Upper lobe of left lung (tissue), 6 donors: ENCODE measurements around the gene ZNF627. TPM values are rescaled to one million over a fixed set of nuclear protein-coding genes. Genes with fewer than 3 reads are reported as not detected.
"Not testable (repeated sequence)": the region's sequence is repeated elsewhere in the genome, so short reads cannot be mapped to it uniquely, and the experiment has no call there.

Experiments used
- ATAC-seq, 2 donors: fragments of 200-7000 bp; cut with Tn5 transposase; one replicate each; pipeline ENCODE4 v1.9.1; 2022; ENCODE audit warnings: mild to moderate bottlenecking in 2 of 2, moderate library complexity in 2 of 2; ENCODE audit not compliant: low FRiP score in 2 of 2
- DNase-seq, 2 donors: peaks; one replicate each; pipeline ENCODE4 v3.0.0-alpha.2; 2019 to 2020
- H3K27ac ChIP-seq, 4 donors: fragments of 200-600 bp; sonication (generic); one replicate each; pipeline ENCODE4 v1.5.1; 2016 to 2019
- H3K27me3 ChIP-seq, 4 donors: fragments of 200-600 bp; sonication (generic); one replicate each; pipeline ENCODE4 v1.5.1; 2017 to 2019
- H3K36me3 ChIP-seq, 4 donors: fragments of 200-600 bp; sonication (generic); one replicate each; pipeline ENCODE4 v1.5.1; 2016 to 2019
- H3K4me1 ChIP-seq, 4 donors: fragments of 200-600 bp; sonication (generic); one replicate each; pipeline ENCODE4 v1.5.1; 2018 to 2019
- H3K4me3 ChIP-seq, 4 donors: fragments of 200-600 bp; sonication (generic); one replicate each; pipeline ENCODE4 v1.5.1; 2017 to 2019; ENCODE audit warnings: mild to moderate bottlenecking in 2 of 4, moderate library complexity in 1 of 4
- H3K9me3 ChIP-seq, 4 donors: fragments of 200-600 bp; sonication (generic); one replicate each; pipeline ENCODE4 v1.5.1; 2018 to 2019
- CTCF ChIP-seq, 6 experiments: fragments of 450-650 bp in 4 of 6; fragments of 200-600 bp in 2 of 6; sonication (generic) in 2 of 6; IDR thresholded peaks; one replicate each; pipeline ENCODE4 v1.5.1; 2016 to 2019; ENCODE audit warnings: antibody characterized with exemption in 6 of 6
- EP300 ChIP-seq, 4 donors: sonication (generic); formaldehyde crosslinking; IDR thresholded peaks; one replicate each; pipeline ENCODE4 v1.5.1; 2017; ENCODE audit warnings: antibody characterized with exemption in 4 of 4, control low read depth in 2 of 4
- POLR2A ChIP-seq, 4 donors: fragments of 450-650 bp; IDR thresholded peaks; one replicate each; pipeline ENCODE4 v1.5.1; 2016 to 2017; ENCODE audit warnings: antibody characterized with exemption in 4 of 4, mild to moderate bottlenecking in 2 of 4
- POLR2AphosphoS5 ChIP-seq, 2 donors: sonication (generic); formaldehyde crosslinking; IDR thresholded peaks; one replicate each; pipeline ENCODE4 v1.5.1; 2017; ENCODE audit warnings: antibody characterized with exemption in 2 of 2
- WGBS, 2 donors: methylation state at CpG; one replicate each; pipeline ENCODE4 v1.1.5; 2017 to 2018; 5-methylcytosine and 5-hydroxymethylcytosine counted together
- total RNA-seq, 6 donors: library from RNA; depleted of rRNA in 4 of 6; stranded (reverse); fragments of >200 nt in 4 of 6; gene quantifications; one replicate each; pipeline versions ENCODE4 v1.1.0 to v1.2.1, GENCODE V29; 2016 to 2021
- donor health status: DM: no; HTN: no; CAD: no; lungs with moderate emphysema.
- donor health status: DM: no; HTN: yes; CAD: no; lungs with severe emphysema.

The ZNF627 gene
- total RNA-seq, 6 donors from 2014 or later: 3.9 to 14.8 (median 10.2) TPM

- DNase-seq (peak; percentile 97 to 99), ATAC-seq (peak; percentile 97 to 99)
- Histone ChIP-seq H3K27me3 (no peaks in the 10 kb centered on the region), H3K9me3 (no peaks in the 10 kb centered on the region), H3K27ac (peak within 1 kb of the TSS; percentile 69 to 85 (median 78)), H3K4me3 (peak within 1 kb of the TSS; percentile 79 to 97 (median 88)), H3K36me3 (peaks cover 0 to 17% (median 10%) of the 10 kb centered on the region in 4 donors), H3K4me1 (peaks cover 22 to 28% (median 26%) of the 10 kb centered on the region in 4 donors)
- TF ChIP-seq EP300 (IDR thresholded peaks at IDR 0.05): no peak
- TF ChIP-seq POLR2A (IDR thresholded peaks at IDR 0.05): peak in 3 of 4 donors; percentile 45 to 81 (median 77)
- peak in 3 of 6 experiments; percentile 18 to 54 (median 38) for TF ChIP-seq CTCF (IDR thresholded peaks at IDR 0.05)
- peak; percentile 83 to 92 for TF ChIP-seq POLR2AphosphoS5 (IDR thresholded peaks at IDR 0.05)
- 8 to 11% methylated on average over 19 to 38 of the region's 57 CpGs for WGBS, 2 donors
Measured at GRCh38 chr19:11558881-11559828, 38.1 kb upstream of the ZNF627 start, which contains the start of gene ELOF1. ELOF1 (minus strand) TSS chr19:11559230; CDS start chr19:11554347, 4,883 bp downstream.

GRCh38 chr19:11560404-11561051 is 36.8 kb upstream of the ZNF627 start:
- ATAC-seq: peak; percentile 70 to 84
- 11 to 15% methylated on average over 9 of the region's 9 CpGs for WGBS, 2 donors
- DNase-seq: peak in 1 of 2 donors; percentile 57
- TF ChIP-seq CTCF (IDR thresholded peaks at IDR 0.05) (peak; percentile 53 to 80 (median 63)), POLR2A (IDR thresholded peaks at IDR 0.05) (no peak), EP300 (IDR thresholded peaks at IDR 0.05) (no peak)
- Histone ChIP-seq H3K27me3 (no peaks in the 10 kb centered on the region), H3K9me3 (no peaks in the 10 kb centered on the region), H3K27ac (no peak overlapping the region), H3K4me3 (no peak overlapping the region), H3K4me1 (peaks cover 22 to 28% (median 26%) of the 10 kb centered on the region in 4 donors), H3K36me3 (peaks cover 0 to 7% (median under 1%) of the 10 kb centered on the region in 4 donors)

GRCh38 chr19:11563532-11563931 is 33.8 kb upstream of the ZNF627 start:
- Histone ChIP-seq H3K4me1 (peaks cover 9 to 16% (median 13%) of the 10 kb centered on the region in 4 donors), H3K36me3 (no peaks in the 10 kb centered on the region), H3K4me3 (no peak overlapping the region), H3K9me3 (no peaks in the 10 kb centered on the region), H3K27ac (no peak overlapping the region), H3K27me3 (no peaks in the 10 kb centered on the region)
- TF ChIP-seq CTCF (IDR thresholded peaks at IDR 0.05) (no peak), EP300 (IDR thresholded peaks at IDR 0.05) (no peak), POLR2AphosphoS5 (IDR thresholded peaks at IDR 0.05) (no peak), POLR2A (IDR thresholded peaks at IDR 0.05) (no peak)
- ATAC-seq (no peak), DNase-seq (no peak)
- WGBS, 2 donors: 84 to 89% methylated on average over 8 of the region's 8 CpGs

- WGBS, 2 donors: 85 to 97% methylated on average over 6 of the region's 6 CpGs
- H3K9me3 ChIP-seq: not testable (repeated sequence)
Measured at GRCh38 chr19:11564082-11564807, 33.0 kb upstream of the ZNF627 start.

GRCh38 chr19:11565649-11565980 is 31.7 kb upstream of the ZNF627 start:
- 81 to 93% methylated on average over 5 of the region's 5 CpGs for WGBS, 2 donors
- not testable (repeated sequence) for H3K4me3 ChIP-seq, ATAC-seq, H3K27ac ChIP-seq, H3K4me1 ChIP-seq, H3K36me3 ChIP-seq, H3K27me3 ChIP-seq, DNase-seq, H3K9me3 ChIP-seq

More at GRCh38 chr19:11564082-11564807, 33.0 kb upstream of the ZNF627 start:
- H3K4me1 ChIP-seq: peaks cover 9 to 15% (median 12%) of the 10 kb centered on the region in 4 donors
- H3K27me3 ChIP-seq, H3K27ac ChIP-seq, H3K4me3 ChIP-seq, ATAC-seq, H3K36me3 ChIP-seq, DNase-seq: not testable (repeated sequence)
